HepG2 (cell line): ENCODE data around the gene TNS1. TPM values are rescaled to one million over a fixed set of nuclear protein-coding genes. Genes with fewer than 3 reads are reported as not detected.
A peak's percentile ranks its signal among the peaks of the same experiment; 100 is the strongest.

Experiments used
- DZIP1 ChIP-seq: sonication (generic); formaldehyde crosslinking; IDR thresholded peaks from 2 replicates; pipeline ENCODE4 v1.5.0; 2020; ENCODE audit warnings: mild to moderate bottlenecking, missing genetic modification reagents
- GTF3A ChIP-seq: sonication (generic); formaldehyde crosslinking; conservative IDR thresholded peaks from 2 replicates; pipeline ENCODE4 v1.4.0; 2020; ENCODE audit warnings: mild to moderate bottlenecking, missing genetic modification reagents
- HOXA7 ChIP-seq: sonication (generic); formaldehyde crosslinking; IDR thresholded peaks from 2 replicates; pipeline ENCODE4 v1.8.1; 2022; ENCODE audit warnings: mild to moderate bottlenecking, missing genetic modification reagents, moderate library complexity
- JUN ChIP-seq: sonication (generic); formaldehyde crosslinking; IDR thresholded peaks from 2 replicates; pipeline ENCODE4 v1.4.0; 2020; ENCODE audit warnings: mild to moderate bottlenecking, missing genetic modification reagents
- KLF9 ChIP-seq: IDR thresholded peaks from 2 replicates; pipeline ENCODE4 v1.6.1; 2016; ENCODE audit warnings: low read depth
- MAF1 ChIP-seq: sonication (generic); formaldehyde crosslinking; IDR thresholded peaks from 2 replicates; pipeline ENCODE4 v1.5.0; 2020; ENCODE audit warnings: missing genetic modification reagents, borderline replicate concordance
- NR2F2 ChIP-seq: IDR thresholded peaks from 2 replicates; pipeline ENCODE4 v1.6.1; 2012; ENCODE audit warnings: low read depth, inconsistent platforms, borderline replicate concordance
- PAWR ChIP-seq: sonication (generic); formaldehyde crosslinking; IDR thresholded peaks from 2 replicates; pipeline ENCODE4 v1.4.0; 2020; ENCODE audit warnings: missing genetic modification reagents, mild to moderate bottlenecking, borderline replicate concordance
- PLSCR1 ChIP-seq: sonication (generic); formaldehyde crosslinking; IDR thresholded peaks from 2 replicates; pipeline ENCODE4 v1.5.0; 2020; ENCODE audit warnings: missing genetic modification reagents, mild to moderate bottlenecking, borderline replicate concordance
- POLR2G ChIP-seq: fragments of 200-400 bp; formaldehyde crosslinking; IDR thresholded peaks from 2 replicates; pipeline ENCODE4 v1.6.1; 2018; ENCODE audit warnings: mild to moderate bottlenecking, low read depth, low read length, moderate library complexity
- SPEN ChIP-seq: sonication (generic); formaldehyde crosslinking; IDR thresholded peaks from 2 replicates; pipeline ENCODE4 v1.5.1; 2020; ENCODE audit warnings: low read depth, mild to moderate bottlenecking, missing genetic modification reagents
- SRSF9 ChIP-seq: fragments of 200-400 bp; formaldehyde crosslinking; IDR thresholded peaks from 2 replicates; pipeline ENCODE4 v1.6.1; 2018; ENCODE audit warnings: borderline replicate concordance, mild to moderate bottlenecking, low read depth, low read length; ENCODE audit not compliant: insufficient read depth, poor library complexity, severe bottlenecking
- ZNF263 ChIP-seq: sonication (generic); formaldehyde crosslinking; IDR thresholded peaks from 2 replicates; pipeline ENCODE4 v1.4.0; 2020; ENCODE audit warnings: missing genetic modification reagents
- ZNF460 ChIP-seq: sonication (generic); formaldehyde crosslinking; IDR thresholded peaks from 2 replicates; pipeline ENCODE4 v1.5.1; 2020; ENCODE audit warnings: missing genetic modification reagents, mild to moderate bottlenecking, borderline replicate concordance
- ZNF501 ChIP-seq: sonication (generic); formaldehyde crosslinking; IDR thresholded peaks from 2 replicates; pipeline ENCODE4 v1.5.1; 2020; ENCODE audit warnings: mild to moderate bottlenecking, moderate library complexity, missing genetic modification reagents
- ZNF724P ChIP-seq: sonication (generic); formaldehyde crosslinking; IDR thresholded peaks from 2 replicates; pipeline ENCODE4 v1.8.0; 2022; ENCODE audit warnings: missing genetic modification reagents, borderline replicate concordance
- ZNF879 ChIP-seq: sonication (generic); formaldehyde crosslinking; IDR thresholded peaks from 2 replicates; pipeline ENCODE4 v1.8.1; 2023; ENCODE audit warnings: missing genetic modification reagents
- polyA plus RNA-seq, 8 experiments: library from polyadenylated mRNA; depleted of rRNA in 3 of 8; stranded (reverse) in 7 of 8; unstranded in 1 of 8; fragments of >200 nt; fragmentation: Illumina TruSeq in 4 of 8; extraction: Trizol in 4 of 8; gene quantifications; 2 replicates each; pipeline versions ENCODE4 v1.2.1 to v1.2.3, GENCODE V29; 2011 to 2016; ENCODE audit warnings: low read depth in 4 of 8, missing spikeins in 1 of 8, mixed read lengths in 1 of 8; ENCODE audit not compliant: insufficient read depth in 1 of 8
- total RNA-seq, 5 experiments: library from RNA; depleted of rRNA; stranded (reverse); fragments of >200 nt; fragmentation: Illumina TruSeq; extraction: Trizol; gene quantifications; 2 replicates each; pipeline ENCODE4 v1.2.3, GENCODE V29; 2016; ENCODE audit warnings: low read depth in 1 of 5
- TF ChIP-seq, protein P1 (sequence below): sonication (generic); formaldehyde crosslinking; IDR thresholded peaks from 2 replicates; pipeline ENCODE4 v1.4.0; 2020; ENCODE audit warnings: mild to moderate bottlenecking, missing genetic modification reagents, borderline replicate concordance

Gene TNS1
- total and polyA plus RNA-seq, 2 of the 13 experiments (the other 11 are each of a cell fraction or from before 2014, with no cell fraction given) = 1.9 to 118 TPM

- TF ChIP-seq SRSF9 = no peak
- peak; percentile 72; the same call in 1 of the 2 replicates for TF ChIP-seq DZIP1 (CRISPR knock-in tag)
- TF ChIP-seq PAWR = no peak
- TF ChIP-seq ZNF263 = peak; percentile 74
- TF ChIP-seq ZNF879 (CRISPR knock-in tag) = no peak; the same call in 1 of the 2 replicates
- TF ChIP-seq NR2F2 = no peak
- TF ChIP-seq MAF1 = no peak
- TF ChIP-seq JUN (CRISPR knock-in tag) = no peak
- peak; percentile 71; the same call in 1 of the 2 replicates for TF ChIP-seq KLF9 (CRISPR knock-in tag)
- no peak for TF ChIP-seq ZNF460
- no peak for TF ChIP-seq GTF3A (CRISPR knock-in tag)
- 0 out of 2 replicates have a peak, but pooled peaks have one; percentile 57 for TF ChIP-seq ZNF724P (CRISPR knock-in tag)
- TF ChIP-seq ZNF501 (CRISPR knock-in tag) = peak; percentile 98
- TF ChIP-seq, protein P1, sequence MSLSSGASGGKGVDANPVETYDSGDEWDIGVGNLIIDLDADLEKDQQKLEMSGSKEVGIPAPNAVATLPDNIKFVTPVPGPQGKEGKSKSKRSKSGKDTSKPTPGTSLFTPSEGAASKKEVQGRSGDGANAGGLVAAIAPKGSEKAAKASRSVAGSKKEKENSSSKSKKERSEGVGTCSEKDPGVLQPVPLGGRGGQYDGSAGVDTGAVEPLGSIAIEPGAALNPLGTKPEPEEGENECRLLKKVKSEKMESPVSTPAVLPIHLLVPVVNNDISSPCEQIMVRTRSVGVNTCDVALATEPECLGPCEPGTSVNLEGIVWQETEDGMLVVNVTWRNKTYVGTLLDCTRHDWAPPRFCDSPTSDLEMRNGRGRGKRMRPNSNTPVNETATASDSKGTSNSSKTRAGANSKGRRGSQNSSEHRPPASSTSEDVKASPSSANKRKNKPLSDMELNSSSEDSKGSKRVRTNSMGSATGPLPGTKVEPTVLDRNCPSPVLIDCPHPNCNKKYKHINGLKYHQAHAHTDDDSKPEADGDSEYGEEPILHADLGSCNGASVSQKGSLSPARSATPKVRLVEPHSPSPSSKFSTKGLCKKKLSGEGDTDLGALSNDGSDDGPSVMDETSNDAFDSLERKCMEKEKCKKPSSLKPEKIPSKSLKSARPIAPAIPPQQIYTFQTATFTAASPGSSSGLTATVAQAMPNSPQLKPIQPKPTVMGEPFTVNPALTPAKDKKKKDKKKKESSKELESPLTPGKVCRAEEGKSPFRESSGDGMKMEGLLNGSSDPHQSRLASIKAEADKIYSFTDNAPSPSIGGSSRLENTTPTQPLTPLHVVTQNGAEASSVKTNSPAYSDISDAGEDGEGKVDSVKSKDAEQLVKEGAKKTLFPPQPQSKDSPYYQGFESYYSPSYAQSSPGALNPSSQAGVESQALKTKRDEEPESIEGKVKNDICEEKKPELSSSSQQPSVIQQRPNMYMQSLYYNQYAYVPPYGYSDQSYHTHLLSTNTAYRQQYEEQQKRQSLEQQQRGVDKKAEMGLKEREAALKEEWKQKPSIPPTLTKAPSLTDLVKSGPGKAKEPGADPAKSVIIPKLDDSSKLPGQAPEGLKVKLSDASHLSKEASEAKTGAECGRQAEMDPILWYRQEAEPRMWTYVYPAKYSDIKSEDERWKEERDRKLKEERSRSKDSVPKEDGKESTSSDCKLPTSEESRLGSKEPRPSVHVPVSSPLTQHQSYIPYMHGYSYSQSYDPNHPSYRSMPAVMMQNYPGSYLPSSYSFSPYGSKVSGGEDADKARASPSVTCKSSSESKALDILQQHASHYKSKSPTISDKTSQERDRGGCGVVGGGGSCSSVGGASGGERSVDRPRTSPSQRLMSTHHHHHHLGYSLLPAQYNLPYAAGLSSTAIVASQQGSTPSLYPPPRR (CRISPR knock-in tag) = peak; percentile 58; the same call in 1 of the 2 replicates
- peak; percentile 90; the same call in 1 of the 2 replicates for TF ChIP-seq SPEN (CRISPR knock-in tag)
- peak; percentile 82 for TF ChIP-seq POLR2G
- TF ChIP-seq HOXA7 (CRISPR knock-in tag) = no peak
- no peak for TF ChIP-seq PLSCR1 (CRISPR knock-in tag)
Observed at GRCh38 chr2:217943446-217944321, 59.1 kb downstream of the TNS1 start (continued).
